A673 (cell line): Measurements from ENCODE around the gene SERGEF.

Experiments
- CTCF ChIP-seq: fragments of 300-800, 200-600 bp; sonication (generic); conservative IDR thresholded peaks from 2 replicates; pipeline ENCODE4 v1.5.1; 2017; ENCODE audit warnings: low read depth, mild to moderate bottlenecking, antibody characterized with exemption, low read length, moderate library complexity, mixed read lengths
- EZH2 ChIP-seq: fragments of 200-600 bp; sonication (generic); IDR thresholded peaks from 2 replicates; pipeline ENCODE4 v1.6.1; 2017; ENCODE audit warnings: borderline replicate concordance, low read depth, mild to moderate bottlenecking, mixed read lengths, antibody characterized with exemption, low read length; ENCODE audit not compliant: poor library complexity, severe bottlenecking

GRCh38 chr11:17898782-17899181 is 114.1 kb downstream of the SERGEF start:
- TF ChIP-seq CTCF = no peak
- TF ChIP-seq EZH2 = no peak
